Measurements from ENCODE around the gene SEM1. TPM values are rescaled to one million over a fixed set of nuclear protein-coding genes. Genes with fewer than 3 reads are reported as not detected.

The SEM1 gene
- total and polyA plus RNA-seq, 9 of the 15 experiments (the other 6 are each of a cell fraction or from before 2014, with no cell fraction given): 74.7 to 938 (median 454) TPM

DNA sequence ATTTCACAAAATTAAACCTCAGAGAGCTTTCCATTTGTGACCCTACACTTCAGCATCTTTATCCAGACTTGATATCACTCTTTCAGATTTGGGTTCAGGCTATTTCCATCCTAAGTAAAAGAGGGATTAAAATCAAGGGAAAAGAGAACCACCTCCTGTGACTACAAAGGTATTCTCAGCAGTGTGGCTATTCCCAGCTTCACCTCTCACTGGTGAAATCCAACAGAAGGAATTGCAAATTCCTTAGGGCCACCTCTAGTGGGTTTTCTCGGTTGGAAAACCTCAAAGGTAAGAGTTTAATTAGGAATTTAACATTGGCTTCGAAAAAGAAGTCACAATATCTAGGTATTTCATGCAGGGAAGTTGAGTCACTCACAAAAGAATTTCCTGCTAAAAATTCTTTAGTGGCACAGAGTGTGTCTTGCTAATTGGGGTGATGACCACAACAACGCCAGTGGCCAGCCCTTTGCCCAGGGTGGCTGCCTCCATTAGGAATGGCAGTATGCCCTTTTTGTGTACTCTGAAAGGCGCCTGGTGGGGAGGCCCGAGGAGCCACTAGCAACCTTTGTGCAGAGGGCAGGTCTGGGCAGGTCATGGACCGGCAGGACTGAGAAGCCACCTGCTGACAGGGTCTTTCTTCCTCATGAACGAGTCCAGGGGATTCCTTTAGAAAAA, 52.2 kb downstream of the SEM1 start:
- ChIA-PET CTCF (ENCODE audit: low intra/inter-chr PET ratio) (no interaction called here), POLR2A (interaction anchor here (1.4 kb wide), 1 partner anchor 17 kb away, joined by 4 read pairs; no protein-coding TSS in a partner anchor)
- Histone ChIP-seq H3K9me1 (ENCODE audit: control insufficient read depth, insufficient read depth, low read length) (no peaks in the 10 kb centered on the region), H4K20me1 (replicated peaks; ENCODE audit: control insufficient read depth, insufficient read depth, low read length) (no peaks in the 10 kb centered on the region), H3K27ac (ENCODE audit: extremely low read depth, low read depth, low read length) (no peak overlapping the region), H3K79me2 (ENCODE audit: control insufficient read depth, insufficient read depth, low read length) (no peaks in the 10 kb centered on the region), H3K9me3 (replicated peaks; ENCODE audit: control insufficient read depth, insufficient read depth, low read depth, low read length) (no peaks in the 10 kb centered on the region), H3K27me3 (ENCODE audit: control insufficient read depth in 2 of 2, insufficient read depth in 2 of 2, low read length in 2 of 2) (no peaks in the 10 kb centered on the region; a peak in 1 of 5 replicates), H3K4me3 (no peak overlapping the region), H3K36me3 (ENCODE audit: control insufficient read depth, insufficient read depth, low read length) (no peaks in the 10 kb centered on the region), H3K9ac (ENCODE audit: insufficient read depth in 1 of 2, low read depth in 2 of 2, low read length in 2 of 2) (no peak overlapping the region), H2AFZ (ENCODE audit: low read depth, low read length) (no peak overlapping the region), H3K4me1 (replicated peaks in 1 of 2; ENCODE audit: control insufficient read depth in 2 of 2, insufficient read depth in 2 of 2, low read length in 2 of 2) (no peaks in the 10 kb centered on the region), H3K4me2 (ENCODE audit: insufficient read depth, low read length) (no peak overlapping the region)
- WGBS (ENCODE audit: insufficient coverage, low coverage, missing lambda C conversion rate): 3% methylated on average over 7 of the region's 7 CpGs
- intact Hi-C loops (cut with micrococcal nuclease) (no loop called here), in situ Hi-C loops (cut with MboI) (no loop called here)
- BruUV-seq (replicated peaks): no TSS peak
- DNase-seq (ENCODE audit: extremely low read depth in 1 of 4, low spot score in 3 of 4) (no peak), FAIRE-seq (no peak), ATAC-seq (no peak)
- TF ChIP-seq TBL1XR1 (IDR thresholded peaks at IDR 0.05; ENCODE audit: low read length in 2 of 2): no peak

DNA sequence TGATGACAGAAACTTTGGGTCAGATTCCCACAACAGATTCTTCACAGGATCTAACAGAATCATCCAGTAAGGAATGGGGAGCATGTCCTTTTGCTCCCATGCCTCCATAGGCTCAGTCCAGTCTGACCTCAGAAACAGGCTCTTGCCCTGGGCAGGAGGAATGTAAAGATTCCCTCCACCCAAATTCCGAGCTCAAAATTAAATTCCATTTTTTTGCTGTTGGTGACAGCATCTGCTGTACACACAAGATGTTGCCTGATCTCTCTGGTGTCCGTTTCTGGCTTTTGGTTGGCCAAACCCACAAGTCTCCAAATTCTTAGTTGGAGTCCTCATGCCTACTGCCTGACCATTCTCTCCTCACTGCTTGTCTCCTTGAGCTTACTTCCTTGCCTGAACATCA, 53.7 kb downstream of the SEM1 start:
- H3K9ac ChIP-seq (ENCODE audit: insufficient read depth in 1 of 2, low read depth in 2 of 2, low read length in 2 of 2): no peak overlapping the region
- ChIA-PET POLR2A (interaction anchor here (1.4 kb wide), 1 partner anchor 15 kb away, joined by 4 read pairs; no protein-coding TSS in a partner anchor), CTCF (ENCODE audit: low intra/inter-chr PET ratio) (interaction anchor here (0.7 kb wide), 1 partner anchor 42 kb away, joined by 5 read pairs; no protein-coding TSS in a partner anchor)
- H3K27me3 ChIP-seq (ENCODE audit: control insufficient read depth in 2 of 2, insufficient read depth in 2 of 2, low read length in 2 of 2): no peaks in the 10 kb centered on the region; a peak in 1 of 5 replicates
- no peaks in the 10 kb centered on the region for H3K9me3 ChIP-seq (replicated peaks; ENCODE audit: control insufficient read depth, insufficient read depth, low read depth, low read length)
- H3K27ac ChIP-seq (ENCODE audit: extremely low read depth, low read depth, low read length): no peak overlapping the region
- DNase-seq (ENCODE audit: extremely low read depth in 1 of 4, low spot score in 3 of 4): no peak
- no peak overlapping the region for H3K4me3 ChIP-seq
- WGBS (ENCODE audit: insufficient coverage, low coverage, missing lambda C conversion rate): 0% methylated on average over 2 of the region's 2 CpGs
- H3K9me1 ChIP-seq (ENCODE audit: control insufficient read depth, insufficient read depth, low read length): no peaks in the 10 kb centered on the region
- BruUV-seq (replicated peaks): no TSS peak
- no peak overlapping the region for H2AFZ ChIP-seq (ENCODE audit: low read depth, low read length)
- in situ Hi-C loops (cut with MboI): no loop called here
- H3K36me3 ChIP-seq (ENCODE audit: control insufficient read depth, insufficient read depth, low read length): no peaks in the 10 kb centered on the region
- no peak overlapping the region for H3K4me2 ChIP-seq (ENCODE audit: insufficient read depth, low read length)
- H3K4me1 ChIP-seq (replicated peaks in 1 of 2; ENCODE audit: control insufficient read depth in 2 of 2, insufficient read depth in 2 of 2, low read length in 2 of 2): no peaks in the 10 kb centered on the region
- intact Hi-C loops (cut with micrococcal nuclease): no loop called here
- no peaks in the 10 kb centered on the region for H4K20me1 ChIP-seq (replicated peaks; ENCODE audit: control insufficient read depth, insufficient read depth, low read length)
- peak; percentile 15 for FAIRE-seq
- H3K79me2 ChIP-seq (ENCODE audit: control insufficient read depth, insufficient read depth, low read length): no peaks in the 10 kb centered on the region
- ATAC-seq: no peak
- TF ChIP-seq, protein P1, sequence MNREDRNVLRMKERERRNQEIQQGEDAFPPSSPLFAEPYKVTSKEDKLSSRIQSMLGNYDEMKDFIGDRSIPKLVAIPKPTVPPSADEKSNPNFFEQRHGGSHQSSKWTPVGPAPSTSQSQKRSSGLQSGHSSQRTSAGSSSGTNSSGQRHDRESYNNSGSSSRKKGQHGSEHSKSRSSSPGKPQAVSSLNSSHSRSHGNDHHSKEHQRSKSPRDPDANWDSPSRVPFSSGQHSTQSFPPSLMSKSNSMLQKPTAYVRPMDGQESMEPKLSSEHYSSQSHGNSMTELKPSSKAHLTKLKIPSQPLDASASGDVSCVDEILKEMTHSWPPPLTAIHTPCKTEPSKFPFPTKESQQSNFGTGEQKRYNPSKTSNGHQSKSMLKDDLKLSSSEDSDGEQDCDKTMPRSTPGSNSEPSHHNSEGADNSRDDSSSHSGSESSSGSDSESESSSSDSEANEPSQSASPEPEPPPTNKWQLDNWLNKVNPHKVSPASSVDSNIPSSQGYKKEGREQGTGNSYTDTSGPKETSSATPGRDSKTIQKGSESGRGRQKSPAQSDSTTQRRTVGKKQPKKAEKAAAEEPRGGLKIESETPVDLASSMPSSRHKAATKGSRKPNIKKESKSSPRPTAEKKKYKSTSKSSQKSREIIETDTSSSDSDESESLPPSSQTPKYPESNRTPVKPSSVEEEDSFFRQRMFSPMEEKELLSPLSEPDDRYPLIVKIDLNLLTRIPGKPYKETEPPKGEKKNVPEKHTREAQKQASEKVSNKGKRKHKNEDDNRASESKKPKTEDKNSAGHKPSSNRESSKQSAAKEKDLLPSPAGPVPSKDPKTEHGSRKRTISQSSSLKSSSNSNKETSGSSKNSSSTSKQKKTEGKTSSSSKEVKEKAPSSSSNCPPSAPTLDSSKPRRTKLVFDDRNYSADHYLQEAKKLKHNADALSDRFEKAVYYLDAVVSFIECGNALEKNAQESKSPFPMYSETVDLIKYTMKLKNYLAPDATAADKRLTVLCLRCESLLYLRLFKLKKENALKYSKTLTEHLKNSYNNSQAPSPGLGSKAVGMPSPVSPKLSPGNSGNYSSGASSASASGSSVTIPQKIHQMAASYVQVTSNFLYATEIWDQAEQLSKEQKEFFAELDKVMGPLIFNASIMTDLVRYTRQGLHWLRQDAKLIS (CRISPR knock-in tag; IDR thresholded peaks at IDR 0.05): no peak
- TF ChIP-seq XRCC5 (IDR thresholded peaks at IDR 0.05; ENCODE audit: low read depth, low read length) (no peak), TOE1 (IDR thresholded peaks at IDR 0.05; ENCODE audit: borderline replicate concordance) (no peak), TOE1 (CRISPR knock-in tag; IDR thresholded peaks at IDR 0.05; ENCODE audit: borderline replicate concordance, low read depth) (no peak), KAT8 (IDR thresholded peaks at IDR 0.05; ENCODE audit: low read depth) (no peak), SIX5 (IDR thresholded peaks at IDR 0.05; ENCODE audit: borderline replicate concordance in 1 of 2, insufficient read depth in 1 of 2, low read depth in 1 of 2, low read length in 2 of 2) (no peak), PML (IDR thresholded peaks at IDR 0.05; ENCODE audit: low read length) (no peak), ARID2 (IDR thresholded peaks at IDR 0.05) (no peak), NCOR1 (IDR thresholded peaks at IDR 0.05) (no peak), GATA2 (CRISPR knock-in tag; IDR thresholded peaks at IDR 0.05) (no peak)
